ENCODE data around the gene BTBD2.

DNA sequence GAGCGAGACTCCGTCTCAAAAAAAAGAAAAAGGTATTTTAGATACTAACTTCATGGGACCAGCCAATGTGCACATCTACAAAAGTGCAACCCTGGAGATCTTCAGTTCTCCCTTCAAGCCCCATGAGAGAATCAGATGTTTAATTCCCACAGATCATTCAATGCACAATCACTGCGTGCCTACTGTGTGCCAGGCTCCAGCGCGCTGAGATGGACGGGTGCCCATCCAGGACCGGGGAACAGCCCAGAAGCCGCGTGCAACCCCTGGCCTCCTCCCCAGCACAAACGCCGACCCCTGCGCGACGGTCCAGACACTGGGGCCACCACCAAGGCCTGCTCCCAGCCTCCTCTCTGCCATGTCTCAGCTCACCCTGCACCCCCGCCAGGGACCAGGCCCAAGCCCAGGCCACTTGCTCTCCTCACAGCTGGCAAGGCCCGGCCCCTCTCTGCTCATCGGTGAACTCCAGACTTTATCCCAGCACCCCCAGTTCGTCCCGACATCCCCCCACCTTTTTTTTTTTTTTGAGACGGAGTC lies 5.3 kb downstream of the BTBD2 start:
- TF ChIP-seq POLR2AphosphoS5 (IDR thresholded peaks at IDR 0.05; ENCODE audit: low read depth, low read length) (no peak), FOXP2 (optimal IDR thresholded peaks at IDR 0.05; ENCODE audit: borderline replicate concordance, extremely low read depth, extremely low read length, insufficient read depth) (no peak), SIN3A (IDR thresholded peaks at IDR 0.05; ENCODE audit: borderline replicate concordance, insufficient read depth, low read length) (no peak)

Measured in PFSK-1 (cell line).